ENCODE measurements around the gene ZDHHC8.

Gene ZDHHC8

DNA sequence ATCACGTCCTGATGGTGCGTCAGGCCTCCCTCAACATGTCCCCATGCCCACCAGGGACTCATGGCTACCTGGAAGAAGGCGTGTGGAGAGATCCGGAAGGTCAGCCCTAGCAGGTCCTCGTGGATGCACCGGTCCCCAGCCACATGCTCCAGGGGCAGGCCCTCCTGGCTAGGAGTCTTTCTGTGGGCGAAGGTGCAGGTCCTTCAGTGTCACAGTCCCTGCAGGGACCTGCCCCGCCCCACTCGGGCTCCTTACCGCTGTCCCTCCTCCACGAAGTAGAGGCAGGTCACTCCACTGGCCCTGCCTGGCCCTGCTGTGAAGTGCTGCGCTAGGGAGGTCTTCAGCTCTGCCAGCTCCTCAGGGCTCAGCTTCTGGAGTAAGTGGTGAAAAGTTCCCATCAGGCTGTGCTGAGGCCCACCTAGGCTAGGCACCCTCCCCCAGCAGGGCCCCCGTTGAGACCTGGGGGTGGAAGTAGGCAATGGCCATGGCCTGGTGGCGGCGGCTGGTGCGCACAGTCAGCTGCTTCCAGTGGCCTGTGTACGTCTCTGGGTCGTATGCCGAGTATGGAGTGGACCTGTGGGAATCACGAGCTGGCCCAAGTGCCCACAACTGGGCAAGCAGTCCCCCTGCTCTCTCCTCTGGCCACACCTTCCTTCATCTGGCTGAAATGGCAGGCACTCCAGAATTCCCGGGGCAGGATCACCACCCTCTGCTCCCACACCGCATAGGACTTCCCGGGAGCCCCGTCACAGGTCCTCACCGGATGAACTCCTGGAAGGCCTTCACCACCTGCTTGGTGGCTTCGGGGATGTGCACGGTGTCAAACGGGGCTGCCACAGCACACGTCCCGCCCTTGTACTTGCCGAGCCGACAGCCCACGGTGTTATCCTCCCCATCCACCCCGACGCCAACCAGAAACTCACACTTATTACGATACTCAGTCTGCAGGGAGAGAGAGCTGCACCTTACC lies 16.8 kb upstream of the ZDHHC8 start:
- DNase-seq = no peak

DNA sequence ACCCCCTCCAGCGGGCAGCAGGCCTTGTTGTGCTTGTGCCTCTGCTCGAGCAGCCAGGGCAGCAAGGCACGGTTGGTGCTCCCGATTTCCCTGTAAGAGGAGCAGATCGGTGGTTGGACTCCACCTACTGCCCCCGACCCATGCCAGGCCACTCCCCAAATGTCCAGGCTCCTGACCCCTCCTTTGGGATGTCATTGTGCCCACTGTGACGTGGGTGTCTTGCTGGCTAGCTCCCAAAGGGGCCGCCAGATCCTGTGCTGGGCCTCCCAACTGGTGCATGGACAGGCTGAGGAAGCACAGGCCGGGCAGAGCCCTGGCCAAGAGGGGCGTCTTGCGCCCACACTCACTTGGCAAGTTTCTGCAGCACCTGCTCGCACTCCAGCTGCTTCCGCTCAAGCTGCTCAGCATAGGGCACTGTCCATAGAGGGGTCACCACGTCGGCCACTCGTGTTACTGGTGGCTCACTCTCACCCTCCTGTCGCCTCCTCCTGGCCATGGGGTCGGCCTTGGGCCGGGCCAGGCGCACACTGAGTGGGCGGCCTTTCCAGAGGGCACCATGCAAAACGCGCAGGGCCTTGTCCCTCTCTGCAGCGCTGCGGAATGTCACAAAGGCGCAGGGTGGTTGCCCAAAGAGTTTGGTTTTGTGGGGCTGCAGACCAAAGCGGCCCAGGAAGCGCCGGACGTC lies 15.8 kb upstream of the ZDHHC8 start, which contains the start of gene RANBP1:
TSS of gene RANBP1 (plus strand) at position 414 of the 685 bp plus-strand sequence. CDS start at position 495, 81 bp downstream.
- no peak for DNase-seq

DNA sequence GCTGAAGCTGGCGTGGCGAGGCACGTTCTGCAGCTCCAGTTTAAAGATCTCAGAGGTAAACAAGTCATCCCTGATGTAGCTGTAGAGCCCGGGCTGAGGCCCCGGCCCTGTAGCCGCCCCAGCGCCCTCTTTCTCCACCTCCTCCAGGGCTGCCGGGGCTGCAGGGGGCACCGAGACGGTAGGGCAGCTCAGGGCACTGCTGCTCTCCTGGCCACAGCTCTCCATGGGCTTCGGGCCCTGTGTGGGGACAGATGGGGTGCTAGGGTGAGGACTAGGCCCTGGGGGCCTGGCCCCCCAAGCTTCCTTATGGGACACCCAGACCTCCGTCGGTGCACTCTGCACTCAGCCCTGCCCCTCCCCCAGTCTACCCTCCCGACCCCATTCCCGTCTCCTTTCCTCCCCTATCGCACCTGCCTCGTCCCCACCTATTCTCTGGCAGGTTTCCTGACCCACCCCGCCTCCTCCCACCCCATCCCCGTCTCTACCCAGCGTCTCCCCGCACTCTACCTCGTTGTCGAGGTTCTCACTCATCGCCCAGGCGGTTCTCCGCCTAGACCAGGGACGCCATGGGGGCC lies 15.1 kb upstream of the ZDHHC8 start:
- no peak for DNase-seq

DNA sequence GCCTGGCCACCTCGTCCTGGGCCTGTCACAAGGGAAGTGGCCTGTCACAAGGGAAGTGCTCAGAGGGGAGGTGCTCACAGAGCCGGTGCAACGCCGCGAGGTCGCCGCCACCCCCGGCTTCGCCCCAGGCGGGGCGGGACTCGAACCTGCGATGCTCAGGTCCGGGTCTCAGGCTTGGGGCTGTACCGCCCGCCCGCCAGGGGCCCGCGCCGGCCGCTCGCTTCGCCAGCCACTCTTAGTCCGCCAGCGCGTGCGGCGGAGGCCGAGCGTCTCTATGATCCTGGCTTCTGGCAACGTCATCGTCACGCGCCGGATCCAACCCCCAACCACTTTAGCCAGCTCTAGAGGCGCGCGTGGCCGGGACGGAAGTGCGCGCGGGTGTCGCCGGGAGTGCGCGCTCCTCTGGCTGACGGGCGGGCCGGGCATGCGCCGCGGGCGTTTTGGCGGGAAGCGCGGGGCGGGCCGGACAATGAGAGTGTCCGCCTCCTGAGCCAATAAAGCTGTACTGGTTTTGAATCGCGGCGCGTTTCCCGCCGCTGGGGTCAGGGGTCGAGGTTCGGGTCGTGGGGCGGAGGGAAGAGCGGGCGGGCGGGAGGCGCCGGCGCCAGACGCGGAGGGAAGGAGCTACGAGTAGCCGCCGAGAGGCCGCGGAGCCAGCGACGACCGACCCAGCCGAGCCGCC lies 14.5 kb upstream of the ZDHHC8 start, which contains the start of gene TRMT2A:
TSS of gene TRMT2A (minus strand) at position 276 of the 682 bp plus-strand sequence. CDS start 320 bp downstream, outside the sequence.
- DNase-seq = peak; percentile 98

DNA sequence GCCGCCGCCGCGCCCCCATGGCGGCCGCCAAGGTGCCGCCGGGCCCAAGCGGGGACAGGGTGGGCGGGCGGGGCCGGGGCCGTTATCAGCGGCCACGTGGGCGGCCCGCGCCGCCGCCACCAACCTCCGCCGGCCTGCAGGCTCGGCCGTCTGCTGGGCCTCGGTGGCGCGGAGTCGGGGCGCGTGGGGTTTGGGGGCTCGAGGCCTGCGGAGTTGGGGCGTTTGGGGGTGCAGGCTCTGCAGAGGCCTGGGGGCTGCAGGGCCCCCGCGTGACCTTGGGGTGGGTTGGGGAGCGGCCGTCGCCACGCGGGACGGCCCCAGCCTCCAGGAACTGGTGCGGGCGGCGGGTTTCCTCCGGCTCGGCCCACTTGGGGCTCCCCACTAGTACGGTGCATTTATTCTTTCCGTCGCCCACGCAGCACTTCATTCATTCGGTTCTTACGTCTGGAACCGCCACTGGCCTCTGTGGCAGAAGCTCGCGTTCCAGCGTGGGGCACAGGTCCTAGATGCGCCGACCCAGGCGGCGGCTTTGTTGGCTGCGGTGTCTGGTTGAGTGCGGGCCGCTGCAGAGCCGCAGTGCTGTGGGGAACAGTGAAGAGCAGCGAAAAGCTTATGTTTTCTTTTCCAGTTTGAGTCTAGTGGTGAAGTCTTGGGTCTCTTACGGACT lies 13.8 kb upstream of the ZDHHC8 start:
- peak; percentile 31 for DNase-seq

DNA sequence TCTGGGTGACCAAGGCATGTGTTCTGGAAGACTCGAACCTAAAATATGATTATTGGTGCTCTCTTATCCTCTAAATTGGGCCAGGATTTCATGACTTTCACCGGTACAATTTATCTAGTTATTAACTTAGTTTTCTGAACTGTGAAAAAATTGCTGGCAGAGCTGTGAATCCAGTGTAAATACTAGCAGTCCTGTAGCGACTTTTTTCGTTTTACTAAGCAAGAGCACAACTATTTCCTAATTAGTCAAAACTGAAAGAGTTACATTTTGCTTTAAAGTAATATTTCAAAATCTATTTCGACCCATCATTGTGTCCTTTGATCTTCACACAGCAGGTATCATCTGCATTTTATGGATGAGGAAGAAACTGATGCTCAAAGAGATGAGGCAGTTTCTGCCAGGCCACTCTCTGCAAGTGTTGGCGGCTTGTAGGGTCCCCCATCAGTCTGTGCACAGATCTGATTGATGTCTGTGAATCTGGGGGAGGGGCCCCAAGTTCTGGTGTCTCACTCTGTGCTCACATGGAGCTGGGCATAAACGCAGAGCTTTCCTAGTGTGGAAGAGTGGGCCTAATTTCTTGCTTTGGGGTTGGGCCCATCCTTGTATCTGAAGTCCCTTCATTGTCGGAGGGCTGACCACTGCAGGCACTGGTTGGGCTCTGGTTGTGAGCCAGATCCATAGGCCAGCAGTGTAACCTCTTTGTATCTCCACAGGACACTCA lies 13.1 kb upstream of the ZDHHC8 start:
- DNase-seq = no peak

DNA sequence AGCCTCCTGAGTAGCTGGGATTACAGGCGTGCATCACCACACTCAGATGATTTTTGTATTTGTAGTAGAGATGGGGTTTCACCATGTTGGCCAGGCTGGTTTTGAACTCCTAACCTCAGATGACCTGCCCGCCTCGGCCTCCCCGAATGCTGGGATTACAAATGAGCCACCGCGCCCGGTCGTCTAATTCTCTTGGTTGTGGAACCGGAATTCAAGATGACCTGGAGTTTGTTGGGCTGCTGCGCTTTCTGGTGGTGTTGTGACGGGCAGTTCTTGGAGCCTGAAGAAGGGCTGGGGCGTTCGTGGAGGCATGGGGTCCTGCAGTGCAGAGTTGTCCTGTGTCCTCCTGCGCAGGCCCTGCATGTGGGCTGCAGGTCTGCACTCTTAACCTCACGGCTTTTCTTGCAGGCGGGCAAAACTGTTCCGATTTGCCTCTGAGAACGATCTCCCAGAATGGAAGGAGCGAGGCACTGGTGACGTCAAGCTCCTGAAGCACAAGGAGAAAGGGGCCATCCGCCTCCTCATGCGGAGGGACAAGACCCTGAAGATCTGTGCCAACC lies 9.7 kb upstream of the ZDHHC8 start:
- DNase-seq = no peak

DNA sequence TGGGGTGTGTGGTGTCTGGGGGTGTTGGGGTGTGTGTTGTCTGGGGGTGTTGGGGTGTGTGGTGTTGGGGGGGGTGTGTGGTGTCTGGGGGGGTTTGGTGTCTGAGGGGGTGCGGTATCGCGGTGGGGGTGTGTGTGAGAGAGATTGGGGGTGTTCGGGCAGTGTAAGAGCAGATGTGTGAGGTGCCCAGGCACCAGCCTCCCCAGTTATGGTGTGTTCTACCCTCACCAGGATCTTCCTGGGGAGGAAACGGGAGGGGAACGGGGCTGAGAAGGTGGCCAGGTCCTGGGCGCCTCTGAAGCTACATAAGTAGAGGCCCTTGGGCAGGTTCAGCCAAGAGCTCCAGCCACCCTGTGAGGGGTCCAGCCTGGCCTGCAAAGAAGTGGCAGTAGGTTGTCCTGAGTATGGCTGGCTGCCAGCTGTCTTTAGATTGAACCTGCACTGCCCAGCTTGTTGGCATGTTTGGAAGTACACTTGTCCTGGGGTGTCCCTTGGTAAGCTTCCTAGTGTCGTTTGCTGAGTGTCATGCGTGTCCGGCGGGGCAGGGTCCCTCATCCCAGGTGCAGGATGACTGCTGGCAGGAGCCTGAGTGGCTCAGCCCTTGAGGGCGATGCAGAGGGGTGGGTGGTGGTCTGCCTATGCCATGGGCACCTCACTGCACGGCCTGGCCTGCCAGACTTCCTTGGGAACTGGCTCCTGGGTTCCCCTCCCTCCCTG lies 8.1 kb upstream of the ZDHHC8 start:
- DNase-seq = no peak

DNA sequence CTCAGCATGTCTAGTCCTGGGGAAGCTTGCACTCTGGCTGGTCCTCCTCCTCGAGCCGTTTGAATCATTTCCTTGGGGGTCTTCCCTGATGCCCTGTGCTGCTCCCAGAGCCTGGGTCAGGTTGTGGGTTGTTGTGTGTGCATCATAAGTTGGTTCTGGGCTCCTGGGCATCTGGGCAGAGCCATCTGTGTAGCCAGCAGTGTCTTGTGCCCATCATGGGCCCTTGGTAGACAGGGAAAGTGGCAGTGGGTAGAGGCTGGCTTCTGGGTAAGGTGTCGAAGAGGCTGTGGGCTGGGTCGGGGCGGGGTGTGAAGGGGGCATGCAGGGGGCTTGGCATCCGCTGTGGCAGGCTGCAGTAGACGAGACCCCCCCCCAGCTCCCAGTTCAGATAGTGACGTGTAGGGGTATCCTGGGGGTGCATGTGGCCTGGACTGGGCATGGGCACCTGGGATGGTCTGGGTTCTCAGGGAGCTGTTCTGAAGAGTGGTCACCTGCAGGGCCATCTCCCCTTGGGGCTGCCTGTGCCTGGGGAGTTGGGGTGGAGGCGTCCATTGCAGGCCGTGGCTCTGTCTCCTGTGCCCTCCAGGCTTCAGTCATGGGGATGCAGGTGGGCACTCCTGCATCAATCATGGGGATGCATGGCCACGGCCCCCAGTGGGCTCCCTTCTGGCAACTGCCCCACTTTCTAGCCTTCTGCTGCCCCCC lies 7.4 kb upstream of the ZDHHC8 start:
- DNase-seq = no peak

DNA sequence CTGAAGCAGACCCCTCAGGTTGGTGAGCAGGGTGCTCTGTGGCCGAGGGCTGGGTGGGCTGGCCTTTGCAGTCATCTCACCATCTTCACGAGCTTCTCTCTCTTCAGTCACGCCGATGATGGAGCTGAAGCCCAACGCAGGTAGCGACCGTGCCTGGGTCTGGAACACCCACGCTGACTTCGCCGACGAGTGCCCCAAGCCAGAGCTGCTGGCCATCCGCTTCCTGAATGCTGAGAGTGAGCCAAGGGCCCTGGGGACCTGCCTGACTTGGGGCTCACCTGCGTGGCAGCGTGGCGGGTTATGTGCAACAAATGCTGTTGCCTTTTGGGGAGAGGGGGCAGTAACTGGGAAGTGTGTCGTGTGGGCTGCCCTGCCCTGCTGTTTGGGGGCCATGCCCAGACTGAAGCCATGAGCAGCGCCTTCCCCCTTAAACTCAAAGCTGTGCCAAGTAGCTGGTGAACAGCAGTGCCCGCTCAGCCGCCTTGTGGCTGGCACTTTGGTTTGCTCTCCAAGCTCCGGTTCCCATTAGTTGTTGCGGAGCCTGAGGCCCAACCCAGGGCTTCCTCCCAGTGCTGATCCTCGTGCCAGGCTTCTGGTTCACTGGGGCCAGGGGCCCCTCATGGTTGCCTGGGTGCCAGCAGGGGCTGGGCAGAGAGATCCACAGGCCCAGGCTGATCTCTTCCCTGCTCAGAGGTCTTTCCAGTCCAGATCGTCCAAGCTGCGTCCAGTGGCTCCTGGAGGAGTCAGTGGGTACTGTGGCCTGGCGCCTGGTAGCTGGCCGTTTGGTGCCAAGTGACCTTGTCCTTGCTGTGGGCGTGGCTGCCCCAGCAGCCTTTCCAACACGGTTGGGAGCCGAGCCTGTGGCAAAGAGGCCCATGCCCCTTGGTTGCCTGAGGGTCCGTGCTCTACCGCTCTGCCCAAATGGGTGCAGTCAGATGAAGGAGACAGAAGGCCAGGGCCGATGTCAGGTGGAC lies 6.1 kb upstream of the ZDHHC8 start:
- DNase-seq = no peak

DNA sequence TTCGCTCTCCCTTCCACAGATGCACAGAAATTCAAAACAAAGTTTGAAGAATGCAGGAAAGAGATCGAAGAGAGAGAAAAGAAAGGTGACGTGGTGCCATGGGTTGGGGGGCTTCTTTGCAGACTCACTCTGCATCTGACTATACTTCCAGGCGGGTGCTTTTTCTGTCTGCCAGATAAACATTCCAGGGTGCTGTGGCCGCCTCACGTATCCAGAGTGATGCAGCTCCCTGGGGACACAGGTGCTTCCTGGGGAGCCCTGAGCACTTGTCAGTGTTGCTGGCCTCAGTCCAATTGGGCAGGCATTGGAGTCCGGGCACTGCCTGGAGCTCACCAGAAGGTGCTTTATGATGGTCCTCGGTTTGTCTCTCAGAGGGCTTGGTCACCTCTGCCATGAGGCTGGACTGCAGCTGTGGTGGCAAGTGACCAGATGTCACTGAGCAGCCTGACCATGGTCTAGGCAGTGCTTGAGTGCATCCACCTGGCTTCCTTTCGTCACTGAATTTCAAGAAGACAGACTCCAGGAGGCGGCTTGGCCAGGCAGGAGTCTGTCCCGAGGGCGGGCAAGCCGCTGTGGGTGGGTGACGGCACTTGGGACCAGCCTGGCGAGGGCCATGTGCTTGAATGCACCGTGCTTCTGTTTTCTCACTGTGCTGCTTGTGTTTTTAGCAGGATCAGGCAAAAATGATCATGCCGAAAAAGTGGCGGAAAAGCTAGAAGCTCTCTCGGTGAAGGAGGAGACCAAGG lies 5.1 kb upstream of the ZDHHC8 start:
- no peak for DNase-seq

DNA sequence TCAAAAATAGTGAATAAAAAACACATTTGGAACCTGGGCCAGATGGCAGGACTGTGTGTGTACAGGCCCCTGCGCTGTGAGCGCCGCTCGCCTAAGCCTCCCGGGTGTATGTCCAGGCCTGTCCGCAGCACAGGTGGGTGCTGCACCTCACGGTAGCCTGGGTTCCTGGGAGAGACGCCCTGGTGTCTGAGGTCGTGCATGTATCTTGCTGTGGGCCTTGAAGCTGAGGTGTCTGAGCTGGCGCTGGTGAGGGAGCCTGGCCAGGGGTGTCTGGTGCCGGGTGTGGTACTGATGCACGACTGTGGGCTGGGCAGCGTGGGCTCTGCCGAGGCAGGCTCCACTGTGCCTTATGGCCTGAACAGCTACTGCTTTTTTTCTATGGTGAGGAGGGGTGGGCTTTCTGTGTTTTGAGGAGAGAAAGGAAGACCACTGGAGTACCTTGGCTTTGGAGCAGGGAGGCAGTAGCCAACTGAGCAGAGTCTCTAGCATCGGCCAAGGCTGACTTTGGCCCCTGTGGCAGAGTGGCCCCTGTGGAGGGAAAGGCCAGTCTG lies 4.2 kb upstream of the ZDHHC8 start:
- DNase-seq = no peak

DNA sequence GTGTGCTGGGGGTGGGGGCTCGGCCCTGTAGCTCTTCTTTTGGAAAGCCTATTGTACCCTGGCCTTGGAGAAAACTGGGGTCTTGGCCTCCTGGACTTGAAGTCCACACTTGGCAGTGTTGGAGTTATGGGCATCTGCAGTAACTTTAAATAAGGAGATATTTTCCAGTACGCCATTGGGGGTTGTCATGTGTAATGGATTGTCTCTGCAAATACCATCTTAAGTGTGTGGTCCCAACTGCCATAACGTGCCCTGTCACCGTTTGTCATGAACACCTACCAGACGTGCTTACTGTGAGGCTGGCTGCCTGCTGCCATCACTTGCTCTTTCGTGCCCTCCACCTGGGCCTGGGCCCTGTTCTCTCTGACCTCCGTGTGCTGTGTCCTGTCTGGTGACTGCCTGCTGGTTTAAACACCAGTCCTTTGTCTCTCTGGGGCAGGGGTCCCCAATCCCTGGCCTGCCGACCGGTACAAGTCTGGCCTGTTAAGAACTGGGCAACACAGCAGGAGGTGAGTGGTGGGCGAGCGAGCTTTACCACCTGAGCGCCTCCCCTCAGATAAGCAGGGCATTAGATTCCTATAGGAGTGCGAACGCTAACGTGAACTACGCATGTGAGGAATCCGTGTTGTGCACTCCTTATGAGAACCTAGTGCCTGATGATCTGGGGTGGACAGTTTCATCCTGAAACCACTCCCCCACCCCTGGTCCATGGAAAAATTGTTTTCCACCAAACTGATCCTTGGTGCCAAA lies 3.6 kb upstream of the ZDHHC8 start:
- no peak for DNase-seq

DNA sequence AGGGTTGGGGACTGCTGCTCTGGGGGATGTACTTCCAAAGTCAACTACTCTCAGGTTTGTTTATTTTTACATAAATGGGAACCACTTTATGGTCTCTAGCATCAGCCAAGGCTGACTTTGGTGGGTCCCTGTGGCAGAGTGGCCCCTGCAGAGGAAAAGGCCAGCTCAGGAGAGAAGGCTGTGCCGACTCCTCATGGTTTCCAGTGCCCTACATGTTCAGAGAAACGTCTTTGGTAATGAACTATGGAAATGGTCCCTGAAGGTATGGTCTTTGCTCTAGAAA lies 3.0 kb upstream of the ZDHHC8 start:
- DNase-seq = no peak

DNA sequence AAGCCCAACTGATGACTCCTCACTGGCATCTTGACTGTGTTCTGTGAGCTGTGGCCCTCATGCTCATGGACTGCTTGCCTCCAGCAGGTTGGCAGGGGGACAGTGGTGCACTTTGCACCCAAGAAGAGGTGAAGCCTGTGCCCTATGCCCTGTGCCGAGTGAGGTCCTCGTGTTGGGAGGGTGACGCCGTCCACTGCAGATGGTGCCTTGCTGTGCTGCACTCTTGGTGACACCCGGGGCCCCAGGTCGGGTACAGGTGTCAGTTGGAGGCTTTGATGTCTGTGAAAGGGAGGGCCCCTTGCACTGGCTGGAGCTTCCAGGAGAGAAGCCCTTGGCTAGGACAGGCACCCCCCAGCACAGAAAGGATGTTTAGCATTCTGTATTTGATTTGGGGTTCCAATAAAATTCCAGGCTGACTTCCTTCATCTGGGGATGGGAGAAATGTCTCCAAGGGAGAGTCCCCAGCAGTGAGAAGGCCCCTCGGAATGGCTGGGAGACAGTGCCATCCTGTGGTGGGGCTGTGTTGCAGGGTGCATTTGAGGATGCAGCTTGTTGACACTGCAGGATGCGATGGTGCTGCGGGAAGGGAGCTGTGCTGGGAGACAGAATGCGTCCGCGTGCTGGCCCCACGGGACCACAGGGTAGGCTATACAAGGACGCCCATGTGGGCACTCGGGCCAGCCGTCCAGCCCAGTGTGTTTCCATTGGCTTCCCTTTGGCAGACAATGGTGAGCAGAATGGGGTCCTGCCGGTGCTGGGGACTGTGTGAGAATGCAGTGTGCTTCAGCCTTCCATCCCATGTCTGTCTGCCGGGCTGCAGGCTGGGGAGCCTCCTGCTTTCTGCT lies 2.5 kb upstream of the ZDHHC8 start:
- DNase-seq = peak; percentile 21

DNA sequence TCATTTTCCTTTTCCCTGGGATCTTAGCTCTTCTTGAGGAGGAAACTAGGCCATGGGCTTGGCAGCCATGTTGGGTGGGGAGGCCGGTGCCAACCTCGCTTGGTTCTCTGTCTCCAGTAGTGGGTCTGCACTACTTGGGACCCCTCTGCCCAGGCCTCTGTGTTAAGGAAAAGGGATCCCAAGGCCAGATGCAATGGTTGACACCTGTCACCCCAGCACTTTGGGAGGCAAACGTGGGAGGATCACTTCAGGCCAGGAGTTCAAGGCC lies 1.9 kb upstream of the ZDHHC8 start:
- DNase-seq = no peak
